Suprapubic skin (tissue), 3 donors: Measurements from ENCODE around the gene SLC8A1.

Experiments
- POLR2A ChIP-seq, 2 donors: fragments of 450-650 bp; IDR thresholded peaks; one replicate each; pipeline ENCODE4 v1.6.1; 2017; ENCODE audit warnings: antibody characterized with exemption in 2 of 2, mild to moderate bottlenecking in 2 of 2, moderate library complexity in 2 of 2
- TF ChIP-seq, protein P1 (sequence below), 2 donors: fragments of 200-600 bp in 1 of 2; fragments of 450-650 bp in 1 of 2; sonication (generic) in 1 of 2; IDR thresholded peaks; one replicate each; pipeline ENCODE4 v1.5.1; 2016 to 2019; ENCODE audit warnings: antibody characterized with exemption in 2 of 2, mild to moderate bottlenecking in 1 of 2, moderate library complexity in 1 of 2

DNA sequence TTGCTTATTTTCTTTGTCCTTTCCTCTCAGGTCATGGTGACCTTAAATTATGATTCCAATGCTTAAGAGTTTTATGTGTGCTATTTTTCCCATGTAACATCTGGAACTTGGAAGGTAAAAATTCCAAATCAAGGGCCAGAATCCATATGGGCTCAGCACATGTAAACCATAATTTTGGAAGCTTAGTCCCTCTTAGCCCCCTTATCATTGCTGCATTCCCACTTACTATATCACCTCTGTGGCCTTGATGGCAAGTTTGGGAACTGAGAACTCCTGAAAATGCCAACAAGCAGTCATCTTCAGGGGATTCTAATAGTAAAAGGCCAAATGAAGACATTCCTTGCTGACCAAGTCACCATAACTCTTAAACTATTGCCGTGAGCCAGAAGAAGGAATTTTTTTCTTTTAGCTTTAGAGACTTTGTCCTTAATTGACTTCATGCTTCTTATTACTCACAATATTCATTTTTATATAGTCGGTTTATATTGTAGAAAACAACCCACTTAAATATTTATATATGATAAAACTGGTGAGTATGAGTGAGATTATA, 251.4 kb downstream of the SLC8A1 start:
- no peak for TF ChIP-seq POLR2A (IDR thresholded peaks at IDR 0.05)
- TF ChIP-seq, protein P1, sequence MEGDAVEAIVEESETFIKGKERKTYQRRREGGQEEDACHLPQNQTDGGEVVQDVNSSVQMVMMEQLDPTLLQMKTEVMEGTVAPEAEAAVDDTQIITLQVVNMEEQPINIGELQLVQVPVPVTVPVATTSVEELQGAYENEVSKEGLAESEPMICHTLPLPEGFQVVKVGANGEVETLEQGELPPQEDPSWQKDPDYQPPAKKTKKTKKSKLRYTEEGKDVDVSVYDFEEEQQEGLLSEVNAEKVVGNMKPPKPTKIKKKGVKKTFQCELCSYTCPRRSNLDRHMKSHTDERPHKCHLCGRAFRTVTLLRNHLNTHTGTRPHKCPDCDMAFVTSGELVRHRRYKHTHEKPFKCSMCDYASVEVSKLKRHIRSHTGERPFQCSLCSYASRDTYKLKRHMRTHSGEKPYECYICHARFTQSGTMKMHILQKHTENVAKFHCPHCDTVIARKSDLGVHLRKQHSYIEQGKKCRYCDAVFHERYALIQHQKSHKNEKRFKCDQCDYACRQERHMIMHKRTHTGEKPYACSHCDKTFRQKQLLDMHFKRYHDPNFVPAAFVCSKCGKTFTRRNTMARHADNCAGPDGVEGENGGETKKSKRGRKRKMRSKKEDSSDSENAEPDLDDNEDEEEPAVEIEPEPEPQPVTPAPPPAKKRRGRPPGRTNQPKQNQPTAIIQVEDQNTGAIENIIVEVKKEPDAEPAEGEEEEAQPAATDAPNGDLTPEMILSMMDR (IDR thresholded peaks at IDR 0.05) = no peak
